Right cardiac atrium (tissue), 5 donors: ENCODE measurements around the gene PIP4K2B. TPM values are rescaled to one million over a fixed set of nuclear protein-coding genes. Genes with fewer than 3 reads are reported as not detected.
"Not testable (repeated sequence)": the region's sequence is repeated elsewhere in the genome, so short reads cannot be mapped to it uniquely, and the experiment has no call there.

Experiments used
- ATAC-seq, 2 donors: fragments of 200-7000 bp; cut with Tn5 transposase; one replicate each; pipeline versions ENCODE4 v1.8.0 to v1.9.1; 2020; ENCODE audit warnings: moderate library complexity in 2 of 2, mild to moderate bottlenecking in 1 of 2
- DNase-seq, 3 donors: peaks; one replicate each; pipeline ENCODE4 v3.0.0-alpha.2; 2020
- H3K27ac ChIP-seq: one replicate; pipeline ENCODE4 v1.5.1; 2013; ENCODE audit warnings: mild to moderate bottlenecking, low read length, control low read depth, moderate library complexity
- H3K27me3 ChIP-seq: one replicate; pipeline ENCODE4 v1.6.1; 2013; ENCODE audit not compliant: control insufficient read depth, insufficient read depth
- H3K4me1 ChIP-seq: one replicate; pipeline ENCODE4 v1.6.1; 2013; ENCODE audit warnings: low read length; ENCODE audit not compliant: control insufficient read depth, insufficient read depth
- H3K4me3 ChIP-seq: one replicate; pipeline ENCODE4 v1.5.1; 2013; ENCODE audit warnings: low read length, control low read depth
- H3K9me3 ChIP-seq: one replicate; pipeline ENCODE4 v1.6.1; 2013; ENCODE audit warnings: low read length; ENCODE audit not compliant: control insufficient read depth
- WGBS: extraction: QIAGEN DNeasy Blood & Tissue Kit; methylation state at CpG from one replicate; pipeline ENCODE4 v1.1.7; 2013; 5-methylcytosine and 5-hydroxymethylcytosine counted together
- intact Hi-C, 4 donors: fragments of 100-400 bp; cut with DNase I; formaldehyde crosslinking; loops; one replicate each; pipeline versions ENCODE4 v1.11.0 to v1.14.0; 2022 to 2023
- polyA plus RNA-seq: library from polyadenylated mRNA; stranded (reverse); fragments of 200-250 nt; gene quantifications from one replicate; pipeline ENCODE4 v1.2.3, GENCODE V29; 2013
- total RNA-seq, 4 donors: library from RNA; stranded (reverse); fragmentation: NEBNext Ultra II Directional; extraction: Animal tissue kit (Norgen Biotek cat#: 25700); gene quantifications; one replicate each; pipeline ENCODE4 v1.2.1, GENCODE V29; 2021
- donor health status: healthy with polysubstance abuse.
- donor health status: DM: no; HTN: yes; CAD: no.
- donor health status: DM: no; HTN: no; CAD: no.
- donor health status: DM: no; HTN: yes; CAD: no; lungs with severe emphysema.
- donor health status: DM: yes; HTN: yes; CAD: no.

The PIP4K2B gene
- total and polyA plus RNA-seq, 5 donors = 28.2 to 50.0 (median 43.5) TPM

DNA sequence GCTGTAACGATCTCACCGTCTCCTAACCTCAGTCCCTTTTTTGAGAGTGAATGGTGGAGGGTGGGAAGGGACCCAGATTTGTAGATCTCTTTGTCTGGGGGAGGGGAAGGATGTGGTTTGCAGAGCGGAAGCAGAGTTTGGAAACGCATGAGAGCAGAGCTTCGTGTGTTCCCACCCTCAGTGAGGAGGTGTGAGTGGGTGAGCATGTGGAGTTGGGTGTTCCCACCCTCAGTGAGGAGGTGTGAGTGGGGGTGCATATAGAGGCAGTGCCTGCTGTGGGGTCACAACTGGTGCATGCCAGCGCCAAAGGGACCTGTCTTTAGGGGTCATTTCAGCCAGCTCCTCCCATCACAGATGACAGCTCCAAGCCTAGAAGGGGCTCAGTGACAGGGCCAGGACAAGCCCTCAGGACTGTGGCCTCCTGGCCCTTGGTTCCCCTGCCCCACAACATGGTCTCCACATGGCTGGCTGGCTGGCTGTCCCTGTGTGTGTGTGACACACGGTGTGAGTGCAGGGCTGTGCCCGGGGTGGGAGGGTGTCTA, 71.0 kb downstream of the PIP4K2B start:
- H3K27me3 ChIP-seq = no peaks in the 10 kb centered on the region
- DNase-seq (peak in 1 of 3 donors; percentile 69), ATAC-seq (no peak)
- no peak overlapping the region for H3K4me3 ChIP-seq
- WGBS = 68% methylated on average over 8 of the region's 8 CpGs
- H3K4me1 ChIP-seq = peaks cover 2% of the 10 kb centered on the region
- intact Hi-C loops = no loop called here
- H3K27ac ChIP-seq = no peak overlapping the region
- H3K9me3 ChIP-seq = no peaks in the 10 kb centered on the region

DNA sequence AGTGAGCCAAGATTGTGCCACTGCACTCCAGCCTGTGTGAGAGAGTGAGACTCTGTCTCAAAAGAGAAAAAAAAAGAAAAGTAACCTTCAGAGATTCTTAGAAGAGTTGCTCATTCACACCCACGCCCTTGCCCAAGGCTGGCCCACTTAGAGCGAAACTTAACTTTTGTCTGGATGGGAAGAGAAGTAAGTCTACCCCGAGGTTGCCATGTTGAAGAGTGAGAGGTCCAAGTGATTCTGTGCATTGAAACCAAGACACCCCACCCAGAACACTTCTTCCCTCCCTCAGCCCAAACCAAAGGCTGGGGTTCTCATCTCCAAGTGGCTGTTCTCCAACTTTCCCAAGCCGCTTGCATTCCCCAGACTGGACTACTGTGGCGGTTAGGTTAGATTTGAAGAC, 71.6 kb downstream of the PIP4K2B start:
- intact Hi-C loops = no loop called here
- DNase-seq (no peak), ATAC-seq (no peak)
- H3K27me3 ChIP-seq = no peaks in the 10 kb centered on the region
- peaks cover 2% of the 10 kb centered on the region for H3K4me1 ChIP-seq
- no peak overlapping the region for H3K27ac ChIP-seq
- 91% methylated on average over 5 of the region's 5 CpGs for WGBS
- no peaks in the 10 kb centered on the region for H3K9me3 ChIP-seq
- H3K4me3 ChIP-seq = no peak overlapping the region

DNA sequence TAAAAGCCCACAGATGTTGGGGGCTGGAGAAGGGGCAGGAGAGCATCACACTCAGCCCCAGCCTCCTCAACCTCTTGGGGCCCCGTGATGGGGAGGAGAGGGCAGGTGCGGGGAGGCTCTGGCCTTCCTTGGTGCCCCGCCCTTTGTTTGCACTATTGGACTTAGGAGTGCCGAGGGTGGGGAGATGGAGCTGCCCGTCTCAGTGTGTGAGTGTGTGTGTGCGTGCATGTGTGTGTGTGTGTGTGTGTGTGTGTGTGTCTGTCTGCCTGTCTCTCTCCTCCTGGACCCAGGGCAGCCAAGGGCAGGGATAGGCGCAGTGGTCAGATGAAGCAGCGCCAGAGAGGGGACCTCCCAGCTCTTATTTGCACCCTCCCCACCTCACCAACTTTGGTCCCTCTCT, 73.2 kb downstream of the PIP4K2B start:
- H3K27ac ChIP-seq, ATAC-seq, intact Hi-C loops, H3K27me3 ChIP-seq, H3K4me1 ChIP-seq, H3K4me3 ChIP-seq, H3K9me3 ChIP-seq: not testable (repeated sequence)
- WGBS = 75% methylated on average over 8 of the region's 8 CpGs
- DNase-seq = peak in 1 of 3 donors; percentile 53

DNA sequence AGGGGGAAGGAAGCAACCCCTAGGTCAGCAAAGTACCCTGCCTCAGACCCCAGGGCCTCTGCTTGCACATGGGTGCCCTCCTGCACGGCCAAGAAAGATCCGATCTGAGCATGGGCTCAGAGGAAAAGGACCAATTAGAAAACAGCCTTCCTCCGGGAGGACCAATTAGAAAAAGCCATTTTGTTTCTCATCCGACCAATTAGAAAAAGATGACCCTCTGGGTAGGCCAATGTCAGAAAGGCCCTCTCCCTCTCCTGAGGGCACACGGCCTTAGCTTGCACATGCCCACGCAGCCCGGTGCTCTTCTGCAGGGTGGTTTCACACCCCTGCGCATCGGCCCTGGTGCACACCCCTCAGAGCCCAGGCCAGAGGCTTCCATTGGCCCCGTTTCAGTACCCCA, 74.3 kb downstream of the PIP4K2B start:
- H3K27ac ChIP-seq = no peak overlapping the region
- H3K9me3 ChIP-seq = no peaks in the 10 kb centered on the region
- no peak overlapping the region for H3K4me3 ChIP-seq
- ATAC-seq = peak in 1 of 2 donors; percentile 4
- DNase-seq = no peak
- WGBS = 61% methylated on average over 10 of the region's 10 CpGs
- no peaks in the 10 kb centered on the region for H3K27me3 ChIP-seq
- H3K4me1 ChIP-seq = no peaks in the 10 kb centered on the region
- intact Hi-C loops = no loop called here

DNA sequence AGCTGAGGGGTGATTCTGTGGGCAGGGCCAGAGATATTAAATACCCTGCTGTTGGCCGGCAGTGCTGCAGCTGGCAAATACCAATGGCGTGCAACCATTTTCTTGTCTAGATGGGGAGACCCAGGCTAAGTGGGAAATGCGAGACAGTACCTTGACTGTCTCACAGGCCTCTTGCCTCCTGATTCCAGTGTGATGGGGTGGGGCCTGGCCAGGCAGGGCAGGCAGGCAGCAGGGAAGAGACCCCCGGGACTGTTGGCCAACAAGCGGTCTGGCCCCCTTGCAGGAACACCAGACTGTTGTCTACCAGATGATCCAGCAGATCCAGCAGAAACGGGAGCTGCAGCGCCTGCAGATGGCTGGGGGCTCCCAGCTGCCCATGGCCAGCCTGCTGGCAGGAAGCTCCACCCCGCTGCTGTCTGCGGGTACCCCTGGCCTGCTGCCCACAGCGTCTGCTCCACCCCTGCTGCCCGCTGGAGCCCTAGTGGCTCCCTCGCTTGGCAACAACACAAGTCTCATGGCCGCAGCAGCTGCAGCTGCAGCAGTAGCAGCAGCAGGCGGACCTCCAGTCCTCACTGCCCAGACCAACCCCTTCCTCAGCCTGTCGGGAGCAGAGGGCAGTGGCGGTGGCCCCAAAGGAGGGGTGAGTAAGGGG, 74.9 kb downstream of the PIP4K2B start:
- Histone ChIP-seq H3K27me3 (no peaks in the 10 kb centered on the region), H3K27ac (peak overlapping the region; percentile 8), H3K4me3 (no peak overlapping the region), H3K4me1 (no peaks in the 10 kb centered on the region), H3K9me3 (no peaks in the 10 kb centered on the region)
- DNase-seq = peak; percentile 63 to 92 (median 86)
- 50% methylated on average over 16 of the region's 16 CpGs for WGBS
- intact Hi-C loops = no loop called here
- peak; percentile 12 to 46 for ATAC-seq

DNA sequence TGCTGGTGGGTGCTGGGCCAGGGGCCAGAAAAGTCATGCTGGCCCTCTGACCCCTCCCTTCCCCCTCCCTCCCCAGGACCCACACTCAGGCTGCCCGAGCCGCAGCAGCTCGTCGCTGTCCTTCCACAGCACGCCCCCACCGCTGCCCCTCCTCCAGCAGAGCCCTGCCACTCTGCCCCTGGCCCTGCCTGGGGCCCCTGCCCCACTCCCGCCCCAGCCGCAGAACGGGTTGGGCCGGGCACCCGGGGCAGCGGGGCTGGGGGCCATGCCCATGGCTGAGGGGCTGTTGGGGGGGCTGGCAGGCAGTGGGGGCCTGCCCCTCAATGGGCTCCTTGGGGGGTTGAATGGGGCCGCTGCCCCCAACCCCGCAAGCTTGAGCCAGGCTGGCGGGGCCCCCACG, 77.6 kb downstream of the PIP4K2B start:
- Histone ChIP-seq H3K4me3 (no peak overlapping the region), H3K9me3 (no peaks in the 10 kb centered on the region), H3K27me3 (no peaks in the 10 kb centered on the region), H3K27ac (no peak overlapping the region), H3K4me1 (no peaks in the 10 kb centered on the region)
- 92% methylated on average over 16 of the region's 16 CpGs for WGBS
- ATAC-seq (no peak), DNase-seq (no peak)
- intact Hi-C loops = no loop called here

DNA sequence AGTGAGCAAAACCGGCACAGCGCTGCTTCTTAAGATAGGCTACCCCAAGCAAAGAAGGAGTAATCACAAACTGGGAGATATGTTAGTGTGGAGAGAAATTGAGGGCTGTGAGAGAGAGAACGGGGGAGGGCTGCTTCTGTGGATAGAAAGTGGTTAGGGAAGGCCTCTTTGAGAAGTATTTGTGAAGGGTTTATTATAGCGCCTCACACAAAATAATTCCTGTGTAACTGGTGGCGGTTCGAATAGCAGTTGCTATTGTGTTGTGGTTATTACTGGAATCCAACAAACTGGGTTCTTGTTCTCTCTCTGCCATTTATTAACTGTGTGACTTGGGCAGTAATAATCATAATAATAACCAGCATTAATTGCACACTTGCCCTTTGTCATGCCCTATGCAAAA, 78.4 kb downstream of the PIP4K2B start:
- DNase-seq (no peak), ATAC-seq (no peak)
- no peak overlapping the region for H3K4me3 ChIP-seq
- H3K4me1 ChIP-seq = no peaks in the 10 kb centered on the region
- H3K27ac ChIP-seq = no peak overlapping the region
- no peaks in the 10 kb centered on the region for H3K27me3 ChIP-seq
- 86% methylated on average over 6 of the region's 6 CpGs for WGBS
- no peaks in the 10 kb centered on the region for H3K9me3 ChIP-seq
- intact Hi-C loops = no loop called here

DNA sequence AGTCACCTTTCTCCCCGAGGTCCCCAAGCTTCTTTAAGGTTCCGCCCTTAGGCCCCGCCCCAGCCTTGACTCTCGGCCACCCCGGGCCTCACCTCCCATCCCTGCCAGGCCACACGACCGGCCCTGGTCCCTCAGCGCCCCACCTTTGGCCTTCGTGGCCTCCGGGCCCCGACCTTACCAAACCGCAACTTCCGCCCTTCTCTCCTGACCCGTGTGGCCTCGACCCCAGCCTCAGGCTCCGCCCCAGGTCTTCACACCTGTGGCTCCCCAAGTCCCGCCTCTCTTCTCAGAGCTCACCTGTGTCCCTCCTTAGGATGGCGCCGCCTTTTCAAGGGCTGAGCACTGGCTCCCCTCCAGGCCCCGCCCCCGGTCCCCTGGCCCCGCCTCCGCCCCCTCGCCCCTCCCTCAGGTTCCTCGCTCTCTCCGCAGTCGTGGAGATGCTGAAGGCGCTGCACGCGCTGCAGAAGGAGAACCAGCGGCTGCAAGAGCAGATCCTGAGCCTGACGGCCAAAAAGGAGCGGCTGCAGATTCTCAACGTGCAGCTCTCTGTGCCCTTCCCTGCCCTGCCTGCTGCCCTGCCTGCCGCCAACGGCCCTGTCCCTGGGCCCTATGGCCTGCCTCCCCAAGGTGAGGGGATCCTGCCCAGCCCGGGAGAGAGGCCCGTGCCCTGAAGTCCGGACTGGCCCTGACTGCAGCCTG, 79.3 kb downstream of the PIP4K2B start:
- Histone ChIP-seq H3K9me3 (no peaks in the 10 kb centered on the region), H3K4me3 (no peak overlapping the region), H3K27ac (no peak overlapping the region), H3K27me3 (no peaks in the 10 kb centered on the region), H3K4me1 (no peaks in the 10 kb centered on the region)
- intact Hi-C loops = no loop called here
- no peak for DNase-seq
- peak in 1 of 2 donors; percentile 3 for ATAC-seq
- WGBS = 72% methylated on average over 39 of the region's 39 CpGs

DNA sequence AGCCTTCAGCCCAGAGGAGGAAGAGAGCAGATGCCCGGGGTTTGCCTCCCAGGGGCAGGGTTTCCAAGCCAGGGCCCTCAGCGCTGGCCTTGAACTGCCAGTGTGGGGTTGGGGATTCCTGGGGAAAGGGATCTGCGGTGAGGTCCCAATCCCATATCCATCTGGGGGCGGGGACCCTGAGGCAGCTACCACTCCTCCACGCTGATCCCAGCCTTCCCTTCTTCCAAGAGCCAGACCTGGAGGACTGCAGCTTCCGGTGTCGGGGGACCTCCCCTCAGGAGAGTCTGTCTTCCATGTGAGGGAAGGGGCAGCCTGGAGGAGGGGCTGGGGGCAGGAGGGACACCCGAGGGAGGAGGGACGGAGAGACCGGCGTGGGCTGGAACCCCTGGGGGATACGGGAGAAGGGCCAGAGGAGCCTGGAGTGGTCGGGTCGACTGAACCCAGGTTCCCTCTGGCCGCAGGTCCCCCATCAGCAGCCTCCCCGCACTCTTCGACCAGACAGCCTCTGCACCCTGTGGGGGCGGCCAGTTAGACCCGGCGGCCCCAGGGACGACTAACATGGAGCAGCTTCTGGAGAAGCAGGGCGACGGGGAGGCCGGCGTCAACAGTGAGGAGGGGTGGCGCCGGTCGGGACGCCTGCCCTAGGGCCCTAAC, 79.9 kb downstream of the PIP4K2B start:
- Histone ChIP-seq H3K27me3 (no peaks in the 10 kb centered on the region), H3K4me1 (no peaks in the 10 kb centered on the region), H3K9me3 (no peaks in the 10 kb centered on the region), H3K27ac (no peak overlapping the region), H3K4me3 (no peak overlapping the region)
- intact Hi-C loops = no loop called here
- DNase-seq = peak in 1 of 3 donors; percentile 13
- WGBS = 83% methylated on average over 29 of the region's 29 CpGs
- ATAC-seq = peak in 1 of 2 donors; percentile 1

DNA sequence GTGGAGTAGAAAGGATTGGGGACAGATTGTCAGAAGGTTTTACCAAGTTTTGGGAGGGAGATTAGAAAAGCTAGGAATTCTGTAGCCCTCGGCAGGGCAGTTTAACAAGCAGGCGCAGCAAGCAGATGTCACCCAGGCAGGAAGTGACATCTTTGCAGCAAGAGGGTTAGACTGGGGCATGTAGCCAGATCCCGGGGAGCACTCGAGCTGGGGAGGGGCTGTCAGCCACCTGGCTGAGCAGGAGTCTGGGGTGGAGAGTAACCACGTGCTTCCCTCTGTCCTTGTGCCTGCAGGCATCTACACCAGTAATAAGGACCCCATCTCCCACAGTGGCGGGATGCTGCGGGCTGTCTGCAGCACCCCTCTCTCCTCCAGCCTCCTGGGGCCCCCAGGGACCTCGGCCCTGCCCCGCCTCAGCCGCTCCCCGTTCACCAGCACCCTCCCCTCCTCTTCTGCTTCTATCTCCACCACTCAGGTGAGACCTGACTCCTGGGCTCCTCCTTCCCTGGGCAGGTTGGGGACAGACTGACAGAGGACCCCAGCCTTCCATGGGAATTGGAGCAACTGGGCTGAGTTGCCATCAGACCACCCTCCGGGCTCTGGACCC, 82.1 kb downstream of the PIP4K2B start:
- intact Hi-C loops = no loop called here
- Histone ChIP-seq H3K4me1 (no peaks in the 10 kb centered on the region), H3K4me3 (no peak overlapping the region), H3K9me3 (no peaks in the 10 kb centered on the region), H3K27me3 (no peaks in the 10 kb centered on the region), H3K27ac (no peak overlapping the region)
- ATAC-seq (no peak), DNase-seq (no peak)
- 82% methylated on average over 12 of the region's 12 CpGs for WGBS
